Measurements from ENCODE around the gene AGBL1. TPM values are rescaled to one million over a fixed set of nuclear protein-coding genes. Genes with fewer than 3 reads are reported as not detected.

The AGBL1 gene
- total and polyA plus RNA-seq, 11 donors = under 0.01 to 0.08 (median 0.02) TPM; not detected in 8

GRCh38 chr15:86489981-86490380 is 410.3 kb downstream of the AGBL1 start:
- Histone ChIP-seq H3K9me3 (no peaks in the 10 kb centered on the region), H3K36me3 (no peaks in the 10 kb centered on the region), H3K4me1 (no peaks in the 10 kb centered on the region), H3K27me3 (no peaks in the 10 kb centered on the region), H3K4me3 (no peak overlapping the region), H3K27ac (no peak overlapping the region)
- ATAC-seq (no peak), DNase-seq (no peak)
- intact Hi-C loops (cut with DNase I) = no loop called here
- WGBS, 4 donors = 18 to 33% (median 20%) methylated on average over 5 of the region's 5 CpGs
- TF ChIP-seq POLR2A (IDR thresholded peaks at IDR 0.05) (no peak), CTCF (IDR thresholded peaks at IDR 0.05) (no peak)

DNA sequence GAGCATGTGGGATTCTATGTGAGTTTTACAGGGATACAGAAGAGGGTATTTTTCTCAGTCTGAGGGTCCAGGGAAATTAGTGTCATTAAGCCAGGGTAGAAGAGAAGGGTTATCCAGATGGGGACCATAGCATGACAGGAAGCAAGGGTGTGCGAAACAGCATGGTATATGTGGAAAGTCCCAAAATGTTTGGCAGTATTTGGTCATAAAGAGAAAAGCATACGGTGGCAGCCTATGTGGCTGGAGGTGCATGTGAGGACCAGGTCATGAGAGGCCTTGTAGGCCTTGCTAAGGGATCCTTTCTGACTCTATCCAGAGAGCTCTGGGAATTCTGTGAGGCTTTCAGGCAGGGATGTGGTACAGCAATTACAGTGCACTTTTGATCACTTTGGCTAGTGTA is 411.4 kb downstream of the AGBL1 start:
- TF ChIP-seq CTCF (IDR thresholded peaks at IDR 0.05) (no peak), POLR2A (IDR thresholded peaks at IDR 0.05) (no peak)
- Histone ChIP-seq H3K27ac (no peak overlapping the region), H3K36me3 (no peaks in the 10 kb centered on the region), H3K4me3 (no peak overlapping the region), H3K4me1 (no peaks in the 10 kb centered on the region), H3K9me3 (no peaks in the 10 kb centered on the region), H3K27me3 (no peaks in the 10 kb centered on the region)
- WGBS, 4 donors = 81 to 88% (median 84%) methylated on average over 2 of the region's 2 CpGs
- intact Hi-C loops (cut with DNase I) = no loop called here
- DNase-seq (no peak), ATAC-seq (no peak)

DNA sequence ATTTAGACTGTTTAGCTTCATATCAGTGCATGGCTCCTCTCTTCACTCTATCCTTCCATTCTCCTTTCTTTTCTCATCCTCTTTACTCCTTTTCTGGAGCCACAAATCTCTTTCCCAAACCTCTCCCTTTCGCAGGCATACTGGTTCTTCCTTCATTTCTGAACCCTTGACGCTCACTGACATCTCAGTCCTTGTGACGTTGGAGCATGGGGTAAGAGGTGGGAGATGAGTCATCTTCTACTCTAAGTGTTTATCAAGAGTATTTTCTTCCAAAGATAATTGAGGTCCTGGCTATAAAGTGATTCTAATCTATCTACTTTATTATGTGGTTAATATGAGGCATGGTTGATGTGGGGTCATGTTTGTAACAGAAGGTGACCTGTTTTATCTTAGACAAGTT is 414.2 kb downstream of the AGBL1 start:
- H3K27me3 ChIP-seq = no peaks in the 10 kb centered on the region
- H3K4me1 ChIP-seq = no peaks in the 10 kb centered on the region
- ATAC-seq (no peak), DNase-seq (no peak)
- TF ChIP-seq POLR2A (IDR thresholded peaks at IDR 0.05) = no peak
- TF ChIP-seq CTCF (IDR thresholded peaks at IDR 0.05) = no peak
- no peaks in the 10 kb centered on the region for H3K9me3 ChIP-seq
- WGBS, 4 donors = 50 to 73% (median 52%) methylated on average over 3 of the region's 3 CpGs
- intact Hi-C loops (cut with DNase I) = no loop called here
- H3K4me3 ChIP-seq = no peak overlapping the region
- no peaks in the 10 kb centered on the region for H3K36me3 ChIP-seq
- H3K27ac ChIP-seq = no peak overlapping the region

- DNase-seq (no peak), ATAC-seq (no peak)
- Histone ChIP-seq H3K36me3 (no peaks in the 10 kb centered on the region), H3K9me3 (no peaks in the 10 kb centered on the region), H3K4me1 (no peaks in the 10 kb centered on the region), H3K4me3 (no peak overlapping the region), H3K27ac (no peak overlapping the region), H3K27me3 (no peaks in the 10 kb centered on the region)
- TF ChIP-seq CTCF (IDR thresholded peaks at IDR 0.05) (no peak), POLR2A (IDR thresholded peaks at IDR 0.05) (no peak)
- intact Hi-C loops (cut with DNase I) = no loop called here
- 57 to 84% (median 77%) methylated on average over 1 of the region's 1 CpG for WGBS, 4 donors
These were observed 414.8 kb downstream of the AGBL1 start for GRCh38 chr15:86494475-86494874.

All from heart left ventricle (tissue), 16 donors.